ENCODE measurements around the gene PPP1R17.

PPP1R17 gene

DNA sequence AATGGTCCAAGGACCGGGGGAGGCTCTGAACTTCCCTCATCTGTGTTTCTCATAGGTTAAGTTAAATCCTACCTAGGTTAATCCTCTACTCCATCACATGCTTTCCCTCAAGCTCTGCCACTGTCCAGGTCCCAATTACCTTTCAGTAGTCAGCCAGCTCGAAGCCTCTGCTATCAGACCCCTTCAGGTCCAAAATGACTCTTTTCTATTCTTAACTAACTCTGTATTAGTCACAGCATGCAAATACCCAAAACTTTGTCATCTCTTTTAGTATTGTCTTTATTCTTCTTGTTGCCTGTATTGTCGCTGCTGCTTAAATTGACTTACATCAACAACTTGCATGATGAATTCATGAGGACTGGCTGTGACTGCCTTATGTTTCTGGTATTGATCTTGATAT is 15.3 kb downstream of the PPP1R17 start:
- no peak for DNase-seq

GRCh38 chr7:31705377-31705776 is 18.4 kb downstream of the PPP1R17 start:
- no peak for DNase-seq

- no peak for DNase-seq
Measured at GRCh38 chr7:31707089-31707488, 20.1 kb downstream of the PPP1R17 start.

DNA sequence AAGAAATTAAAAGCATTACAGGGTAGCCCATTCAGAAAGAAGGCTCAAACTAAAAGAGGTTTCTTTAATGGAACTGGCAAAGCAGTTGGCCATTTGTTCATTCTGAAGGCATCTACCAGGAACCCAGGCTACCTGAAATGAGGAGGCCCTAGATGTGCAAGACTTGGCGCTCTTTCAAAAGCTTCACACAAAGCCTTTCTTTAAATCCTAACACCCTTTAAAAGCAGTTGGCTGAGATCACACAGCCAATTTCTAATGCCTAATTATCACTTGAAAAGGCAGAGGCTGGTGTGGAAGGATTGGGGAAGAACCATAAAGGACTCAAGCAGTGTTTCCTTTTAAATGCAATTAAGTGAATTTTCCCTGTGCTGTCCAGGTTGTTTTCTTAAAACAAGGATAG is 23.2 kb downstream of the PPP1R17 start:
- no peak for DNase-seq

GRCh38 chr7:31716355-31716754 is 29.3 kb downstream of the PPP1R17 start:
- DNase-seq, result no peak

DNA sequence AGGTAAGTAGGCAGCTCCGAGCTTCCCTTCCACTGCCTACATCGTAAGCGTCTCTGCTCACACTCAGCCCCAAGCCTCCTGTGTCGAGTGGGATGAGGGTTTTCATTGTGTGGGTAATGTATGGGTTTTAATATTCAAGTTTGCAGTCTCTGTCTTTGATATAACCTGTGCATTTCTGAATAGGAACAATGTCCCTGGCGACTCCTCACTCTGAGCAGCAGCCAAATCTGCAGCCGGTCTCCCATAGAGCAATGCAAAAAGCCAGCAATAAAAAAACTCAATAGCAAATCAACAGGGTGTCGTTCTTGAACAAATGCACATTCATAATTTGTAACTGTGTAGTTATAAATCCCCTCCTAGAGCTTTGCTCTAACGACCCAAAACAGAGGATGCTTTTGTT is 33.4 kb downstream of the PPP1R17 start:
- no peak for DNase-seq

GRCh38 chr7:31724696-31725095 is 37.7 kb downstream of the PPP1R17 start:
- no peak for DNase-seq

GRCh38 chr7:31729195-31729804 is 42.3 kb downstream of the PPP1R17 start:
- no peak for DNase-seq

GRCh38 chr7:31734456-31734855 is 47.4 kb downstream of the PPP1R17 start:
- no peak for DNase-seq

- peak; percentile 32 for DNase-seq
Measured at GRCh38 chr7:31735991-31736982, 49.3 kb downstream of the PPP1R17 start.

GRCh38 chr7:31741852-31742251 is 54.8 kb downstream of the PPP1R17 start:
- no peak for DNase-seq

DNA sequence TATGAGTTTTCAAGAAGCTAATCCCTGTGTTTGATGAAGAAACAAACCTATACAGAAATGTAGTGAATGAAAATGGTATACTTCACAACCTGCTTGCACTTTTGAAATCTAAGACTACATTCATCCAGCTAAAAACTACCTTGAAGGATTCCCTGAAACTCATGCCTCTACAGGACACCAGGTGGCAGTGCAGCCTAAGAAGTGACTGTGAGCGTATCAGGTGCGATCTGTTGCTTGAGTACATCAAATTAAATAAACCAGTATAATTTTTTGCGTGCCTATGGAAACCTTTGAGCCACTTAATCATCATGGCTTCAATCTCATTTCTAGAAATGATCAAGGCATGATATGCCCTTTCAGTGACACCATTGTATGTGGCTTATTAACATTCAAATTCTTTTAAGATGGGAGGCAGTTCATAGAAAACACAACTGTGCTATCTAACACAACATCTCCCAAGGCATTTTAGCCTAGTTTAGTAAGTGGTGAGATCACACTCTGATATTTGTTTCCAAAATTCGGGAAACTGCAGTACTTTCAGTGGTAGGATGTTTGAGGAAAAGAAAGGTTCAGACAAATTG is 57.4 kb downstream of the PPP1R17 start:
- DNase-seq, result peak; percentile 64

DNA sequence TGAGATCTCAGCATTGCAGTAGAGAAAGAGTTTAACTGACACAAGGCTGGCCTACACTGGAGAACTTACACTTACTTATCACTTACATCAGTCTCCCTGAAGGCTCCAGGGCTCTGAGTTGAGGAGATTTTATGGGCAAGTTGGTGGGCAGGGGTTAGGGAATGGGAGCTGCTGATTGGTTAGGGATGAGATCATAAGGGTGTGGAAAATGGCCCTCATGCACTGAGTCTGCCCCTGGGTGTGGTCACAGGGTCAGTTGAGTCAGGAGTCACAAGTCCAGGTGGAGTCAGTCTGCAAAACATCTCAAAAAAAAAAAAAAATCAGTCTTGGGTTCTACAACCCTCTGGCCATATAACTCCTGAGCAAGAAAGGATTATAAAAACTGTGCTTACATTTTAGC is 60.5 kb downstream of the PPP1R17 start:
- DNase-seq, result no peak

DNA sequence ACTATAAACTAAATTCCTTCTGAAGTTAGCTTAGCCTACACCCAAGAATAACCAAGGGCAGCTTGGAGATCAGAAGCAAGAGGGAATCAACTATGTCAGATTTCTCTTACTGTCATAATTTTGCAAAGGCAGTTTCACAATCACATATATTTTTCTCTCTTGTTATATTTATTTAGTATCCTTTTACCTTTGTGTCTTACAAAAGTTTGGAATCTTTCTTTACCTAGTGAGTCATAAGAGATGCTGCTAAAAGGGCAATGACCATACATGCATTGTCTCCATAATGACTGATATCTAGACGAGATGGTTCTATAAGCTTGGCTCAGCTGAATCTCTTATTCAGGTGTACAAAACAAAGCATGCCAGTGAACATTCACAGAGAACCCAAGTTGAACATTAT is 61.1 kb downstream of the PPP1R17 start:
- DNase-seq, result no peak

GRCh38 chr7:31751726-31752125 is 64.7 kb downstream of the PPP1R17 start:
- no peak for DNase-seq

All from SHP77 treated with DMSO at 0.1 percent for 48 hours (cell line).